PC-3 (cell line): Measurements from ENCODE around the gene BIRC6.

ENCODE experiments used
- CTCF ChIP-seq: fragments of 300-600 bp; sonication (generic); conservative IDR thresholded peaks from 2 replicates; pipeline ENCODE4 v1.5.1; 2017; ENCODE audit warnings: antibody characterized with exemption, low read depth, mild to moderate bottlenecking, low read length
- EZH2phosphoT487 ChIP-seq: fragments of 300-600 bp; sonication (generic); IDR thresholded peaks from 2 replicates; pipeline ENCODE4 v1.6.1; 2018; ENCODE audit warnings: mild to moderate bottlenecking, antibody characterized with exemption, low read length, borderline replicate concordance

GRCh38 chr2:32572030-32572429 is 215.2 kb downstream of the BIRC6 start:
- TF ChIP-seq CTCF, result no peak
- no peak for TF ChIP-seq EZH2phosphoT487
